PFSK-1 (cell line): ENCODE results near the gene WBP4.
A peak's percentile ranks its signal among the peaks of the same experiment; 100 is the strongest.

Experiments used
- FOXP2 ChIP-seq: optimal IDR thresholded peaks from 2 replicates; pipeline ENCODE3; 2011; ENCODE audit warnings: borderline replicate concordance, control low read depth, inconsistent platforms; ENCODE audit not compliant: insufficient read depth; ENCODE audit errors: extremely low read length, extremely low read depth
- POLR2AphosphoS5 ChIP-seq: IDR thresholded peaks from 2 replicates; pipeline ENCODE4 v1.6.1; 2012; ENCODE audit warnings: low read depth, mild to moderate bottlenecking, control low read depth, low read length, moderate library complexity
- REST ChIP-seq, 2 experiments: IDR thresholded peaks; 2 replicates each; pipeline versions ENCODE4 v1.6.1 to v1.8.0; 2011 to 2012; ENCODE audit warnings: low read depth in 2 of 2, low read length in 2 of 2, control low read depth in 1 of 2, inconsistent platforms in 1 of 2, mild to moderate bottlenecking in 1 of 2, moderate library complexity in 1 of 2; ENCODE audit not compliant: insufficient read depth in 1 of 2
- SIN3A ChIP-seq: IDR thresholded peaks from 2 replicates; pipeline ENCODE4 v1.6.1; 2012; ENCODE audit warnings: mild to moderate bottlenecking, low read length, moderate library complexity, borderline replicate concordance; ENCODE audit not compliant: insufficient read depth
- TAF1 ChIP-seq: IDR thresholded peaks from 2 replicates; pipeline ENCODE4 v1.6.1; 2012; ENCODE audit warnings: low read length, control low read depth, borderline replicate concordance; ENCODE audit not compliant: insufficient read depth

Gene WBP4

DNA sequence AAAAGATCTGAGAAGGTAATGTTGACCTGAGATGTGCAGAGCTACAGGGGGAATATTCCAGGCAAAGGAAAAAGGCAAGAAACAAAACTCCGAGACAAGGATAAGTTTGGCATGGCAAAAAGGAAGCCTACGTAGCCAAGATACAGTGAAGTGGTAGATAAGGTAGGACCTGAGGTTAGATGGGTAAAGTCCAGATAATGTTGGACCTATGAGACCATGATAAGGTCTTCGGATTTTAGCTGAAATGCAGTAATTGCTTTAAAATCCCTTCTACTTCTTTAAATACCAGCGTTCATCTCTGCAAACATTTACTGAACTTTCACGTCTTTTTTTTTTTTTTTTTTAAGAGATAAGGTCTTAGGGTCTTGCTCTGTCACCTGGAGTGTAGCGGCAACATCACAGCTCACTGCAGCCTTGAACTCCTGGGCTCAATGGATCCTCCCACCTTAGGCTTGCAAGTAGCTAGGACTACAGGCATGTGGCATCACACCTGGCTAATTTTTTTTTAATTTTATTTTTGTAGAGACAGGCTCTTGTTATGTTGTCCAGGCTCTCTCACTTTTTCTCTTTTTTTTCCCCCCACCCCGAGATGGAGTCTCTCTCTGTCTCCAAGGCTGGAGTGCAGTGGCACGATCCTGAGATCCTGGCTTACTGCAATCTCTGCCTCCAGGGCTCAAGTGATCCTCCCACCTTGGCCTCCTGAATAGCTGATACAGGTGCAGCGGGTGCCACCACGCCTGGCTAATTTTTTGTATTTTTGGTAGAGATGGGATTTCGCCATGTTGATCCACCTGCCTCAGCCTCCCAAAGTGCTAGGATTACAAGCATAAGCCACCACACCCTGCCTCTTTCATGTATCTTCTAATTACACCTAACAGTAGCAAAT is 4.2 kb upstream of the WBP4 start:
- no peak for TF ChIP-seq SIN3A
- TF ChIP-seq FOXP2: no peak
- TF ChIP-seq REST (IDR thresholded peaks at IDR 0.05; ENCODE audit: insufficient read depth in 1 of 2, low read depth in 2 of 2, low read length in 2 of 2): no peak
- no peak for TF ChIP-seq TAF1
- no peak for TF ChIP-seq POLR2AphosphoS5

DNA sequence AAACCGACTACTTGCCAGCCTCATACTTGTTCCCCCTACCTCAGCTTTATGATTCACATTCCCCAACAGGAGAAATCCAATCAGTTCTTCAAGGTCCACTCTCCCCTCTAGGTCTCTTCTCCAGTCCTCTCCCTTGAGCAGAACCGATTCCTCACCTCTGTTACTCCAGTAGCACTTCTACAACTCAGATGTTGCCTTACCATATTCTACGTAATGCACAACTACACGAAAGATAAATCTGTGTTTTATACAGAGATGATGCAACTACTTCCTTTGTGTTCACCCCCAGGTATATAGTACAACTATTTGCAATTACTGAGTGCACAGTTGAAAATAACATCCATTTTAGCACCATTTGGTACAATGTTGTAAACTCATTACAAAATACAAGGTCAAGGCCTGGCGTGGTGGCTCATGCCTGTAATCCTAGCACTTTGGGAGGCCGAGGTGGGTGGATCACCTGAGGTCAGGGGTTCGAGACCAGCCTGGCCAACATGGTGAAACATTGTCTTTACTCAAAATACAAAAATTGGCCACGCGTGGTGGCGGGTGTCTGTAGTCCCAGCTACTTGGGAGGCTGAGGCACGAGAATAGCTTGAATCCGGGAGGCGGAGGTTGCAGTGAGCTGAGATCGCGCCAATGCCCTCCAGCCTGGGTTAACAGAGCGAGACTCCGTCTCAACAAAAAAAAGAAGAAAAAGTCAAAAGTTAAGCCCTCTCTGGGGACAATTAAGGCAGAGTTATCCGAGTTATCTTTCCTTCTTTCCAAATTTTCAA is 2.8 kb upstream of the WBP4 start:
- no peak for TF ChIP-seq SIN3A
- TF ChIP-seq TAF1: no peak
- TF ChIP-seq FOXP2: no peak
- no peak for TF ChIP-seq REST (IDR thresholded peaks at IDR 0.05; ENCODE audit: insufficient read depth in 1 of 2, low read depth in 2 of 2, low read length in 2 of 2)
- TF ChIP-seq POLR2AphosphoS5: no peak

DNA sequence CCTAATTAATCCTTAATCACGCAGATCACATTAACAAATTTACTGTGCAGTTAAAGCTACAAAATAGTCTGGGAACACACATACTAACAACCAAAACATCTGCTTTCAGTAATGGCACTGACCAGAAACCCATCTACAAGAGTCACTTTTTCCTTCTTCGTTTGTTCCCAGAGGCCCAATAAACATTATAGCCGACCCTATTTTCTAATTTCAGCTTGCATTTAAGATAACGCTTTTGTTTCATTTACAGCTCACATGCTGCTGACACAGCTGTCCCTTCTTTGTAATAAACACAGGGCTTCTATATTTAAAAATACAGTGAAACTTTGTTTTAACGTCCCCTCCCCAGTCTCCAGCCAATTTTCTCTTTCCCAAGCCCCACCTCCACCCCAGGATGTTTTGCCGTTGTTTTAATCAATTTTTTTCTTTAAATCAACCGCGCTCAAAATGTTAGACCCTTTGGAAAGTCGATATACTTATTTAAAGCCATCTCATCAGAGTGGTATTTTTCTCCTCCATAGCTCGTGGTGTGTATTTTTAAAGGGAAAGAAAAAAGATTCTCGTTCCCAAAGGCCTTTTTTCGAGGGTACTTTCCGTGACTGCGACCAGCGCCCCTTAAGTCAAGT is 1.7 kb upstream of the WBP4 start:
- TF ChIP-seq SIN3A (no peak), REST (IDR thresholded peaks at IDR 0.05; ENCODE audit: insufficient read depth in 1 of 2, low read depth in 2 of 2, low read length in 2 of 2) (no peak), FOXP2 (no peak), TAF1 (no peak), POLR2AphosphoS5 (no peak)

GRCh38 chr13:41060082-41060723 is 1.1 kb upstream of the WBP4 start:
- TF ChIP-seq POLR2AphosphoS5: no peak
- peak; percentile 53 for TF ChIP-seq FOXP2
- TF ChIP-seq TAF1: no peak
- TF ChIP-seq REST (IDR thresholded peaks at IDR 0.05; ENCODE audit: insufficient read depth in 1 of 2, low read depth in 2 of 2, low read length in 2 of 2): no peak
